Heart left ventricle (tissue), 16 donors: ENCODE data around the gene SGSM2. TPM values are rescaled to one million over a fixed set of nuclear protein-coding genes. Genes with fewer than 3 reads are reported as not detected.
"Not testable (repeated sequence)": the region's sequence is repeated elsewhere in the genome, so short reads cannot be mapped to it uniquely, and the experiment has no call there.

Experiments used
- ATAC-seq, 4 donors: fragments of 200-7000 bp; cut with Tn5 transposase; one replicate each; pipeline ENCODE4 v1.9.1; 2020 to 2022; ENCODE audit warnings: moderate library complexity in 4 of 4, mild to moderate bottlenecking in 3 of 4, moderate number of reproducible peaks in 1 of 4
- DNase-seq, 5 donors: peaks; one replicate each; pipeline ENCODE4 v3.0.0-alpha.2; 2020
- H3K27ac ChIP-seq, 12 donors: fragments of 200-600 bp; sonication (generic) in 4 of 12; one replicate each; pipeline versions ENCODE4 v1.5.0 to v1.8.0; 2016 to 2022; ENCODE audit warnings: mild to moderate bottlenecking in 2 of 12
- H3K27me3 ChIP-seq, 9 donors: fragments of 200-600 bp; sonication (generic) in 2 of 9; one replicate each; pipeline versions ENCODE4 v1.5.1 to v1.8.0; 2016 to 2022; ENCODE audit warnings: mild to moderate bottlenecking in 3 of 9
- H3K36me3 ChIP-seq, 9 donors: fragments of 200-600 bp; sonication (generic) in 2 of 9; one replicate each; pipeline versions ENCODE4 v1.5.0 to v1.8.0; 2018 to 2022; ENCODE audit warnings: mild to moderate bottlenecking in 2 of 9
- H3K4me1 ChIP-seq, 12 donors: fragments of 200-600 bp; sonication (generic) in 4 of 12; one replicate each; pipeline versions ENCODE4 v1.5.0 to v1.8.0; 2016 to 2022; ENCODE audit warnings: mild to moderate bottlenecking in 3 of 12
- H3K4me3 ChIP-seq, 12 donors: fragments of 200-600 bp; sonication (generic) in 4 of 12; one replicate each; pipeline versions ENCODE4 v1.5.0 to v1.8.0; 2017 to 2022; ENCODE audit warnings: mild to moderate bottlenecking in 9 of 12, moderate library complexity in 4 of 12
- H3K9me3 ChIP-seq, 12 donors: fragments of 200-600 bp; sonication (generic) in 4 of 12; one replicate each; pipeline versions ENCODE4 v1.5.0 to v1.8.0; 2016 to 2022; ENCODE audit warnings: mild to moderate bottlenecking in 1 of 12
- POLR2A ChIP-seq, 2 donors: fragments of 450-650 bp; IDR thresholded peaks; one replicate each; pipeline ENCODE4 v1.6.1; 2017; ENCODE audit warnings: antibody characterized with exemption in 2 of 2, mild to moderate bottlenecking in 2 of 2, moderate library complexity in 2 of 2
- WGBS, 4 donors: extraction: QIAGEN DNeasy Blood & Tissue Kit in 2 of 4; methylation state at CpG; one replicate each; pipeline versions ENCODE4 v1.1.5 to v1.1.7; 2013 to 2018; 5-methylcytosine and 5-hydroxymethylcytosine counted together
- intact Hi-C, 10 donors: fragments of 100-400 bp; cut with DNase I; formaldehyde crosslinking; loops; one replicate each; pipeline versions ENCODE4 v1.11.1 to v1.14.2; 2022
- polyA plus RNA-seq, 2 donors: library from polyadenylated mRNA; stranded (reverse); fragments of 200-250 nt; gene quantifications; one replicate each; pipeline ENCODE4 v1.2.3, GENCODE V29; 2013
- total RNA-seq, 9 donors: library from RNA; depleted of rRNA in 2 of 9; stranded (reverse); fragments of >200 nt in 2 of 9; fragmentation: NEBNext Ultra II Directional in 3 of 9; extraction: Animal tissue kit (Norgen Biotek cat#: 25700) in 3 of 9; gene quantifications; one replicate each; pipeline versions ENCODE4 v1.1.0 to v1.2.4, GENCODE V29; 2016 to 2023
- TF ChIP-seq, protein P1 (sequence below), 12 donors: fragments of 200-600 bp; sonication (generic) in 4 of 12; IDR thresholded peaks; one replicate each; pipeline versions ENCODE4 v1.5.0 to v1.8.0; 2018 to 2022; ENCODE audit warnings: antibody characterized with exemption in 12 of 12, mild to moderate bottlenecking in 5 of 12
- donor health status: ischemic (EF 13 %, LVEDD 7.1; RV severe dilation, severe dysfunction).
- donor health status: healthy with polysubstance abuse.
- donor health status: DM: no; HTN: yes; CAD: no.
- donor health status: DM: no; HTN: no; CAD: no.
- donor health status: ischemic (EF 25% LVEDD 6.9; RV normal size, moderate dysfunction).
- donor health status: ischemic (EF 25% LVEDD 5.7; RV mildly dilated, moderate dysfunction).
- donor health status: healthy.
- donor health status: DM: yes; HTN: yes; CAD: no.
- donor health status: ischemic (EF 35%, LVEDD 5.7; RV mildly dilated, moderate dysfunction).
- donor health status: nonischemic (EF 11% LVEDD 7.7; RV severe dilation, severe dysfunction).
- donor health status: DM: yes; HTN: yes; CAD: no.
- donor health status: PGD.
- donor health status: ischemic (EF 29% LVEDD 5.4; RV normal size, mild dysfunction).
- donor health status: nonischemic (EF 23%, LVEDD 6.1; RV moderate dilation, normal function).

SGSM2 gene
- total and polyA plus RNA-seq, 11 donors, result 17.0 to 35.1 (median 22.3) TPM

DNA sequence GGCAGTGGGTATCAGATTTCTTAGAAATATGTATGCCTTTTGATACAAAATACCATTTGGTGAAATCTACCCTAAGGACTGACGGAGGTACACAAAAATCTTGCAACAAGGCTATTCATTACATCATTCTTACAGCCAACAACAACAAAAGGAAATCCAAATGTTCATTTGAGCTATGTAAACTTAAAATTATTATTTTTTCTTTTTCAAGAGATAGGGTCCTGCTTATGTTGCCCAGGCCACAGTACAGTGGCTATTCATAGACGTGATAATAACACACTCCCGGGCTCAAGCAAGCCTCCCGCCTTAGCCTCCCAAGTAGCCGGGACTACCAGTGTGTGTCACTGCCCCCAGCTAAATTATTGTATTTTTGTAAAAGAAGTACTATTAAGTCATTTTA is 24.6 kb upstream of the SGSM2 start:
- no peak for DNase-seq
- TF ChIP-seq, protein P1, sequence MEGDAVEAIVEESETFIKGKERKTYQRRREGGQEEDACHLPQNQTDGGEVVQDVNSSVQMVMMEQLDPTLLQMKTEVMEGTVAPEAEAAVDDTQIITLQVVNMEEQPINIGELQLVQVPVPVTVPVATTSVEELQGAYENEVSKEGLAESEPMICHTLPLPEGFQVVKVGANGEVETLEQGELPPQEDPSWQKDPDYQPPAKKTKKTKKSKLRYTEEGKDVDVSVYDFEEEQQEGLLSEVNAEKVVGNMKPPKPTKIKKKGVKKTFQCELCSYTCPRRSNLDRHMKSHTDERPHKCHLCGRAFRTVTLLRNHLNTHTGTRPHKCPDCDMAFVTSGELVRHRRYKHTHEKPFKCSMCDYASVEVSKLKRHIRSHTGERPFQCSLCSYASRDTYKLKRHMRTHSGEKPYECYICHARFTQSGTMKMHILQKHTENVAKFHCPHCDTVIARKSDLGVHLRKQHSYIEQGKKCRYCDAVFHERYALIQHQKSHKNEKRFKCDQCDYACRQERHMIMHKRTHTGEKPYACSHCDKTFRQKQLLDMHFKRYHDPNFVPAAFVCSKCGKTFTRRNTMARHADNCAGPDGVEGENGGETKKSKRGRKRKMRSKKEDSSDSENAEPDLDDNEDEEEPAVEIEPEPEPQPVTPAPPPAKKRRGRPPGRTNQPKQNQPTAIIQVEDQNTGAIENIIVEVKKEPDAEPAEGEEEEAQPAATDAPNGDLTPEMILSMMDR (IDR thresholded peaks at IDR 0.05), result no peak
- no peak for TF ChIP-seq POLR2A (IDR thresholded peaks at IDR 0.05)
- 74 to 87% (median 81%) methylated on average over 5 of the region's 5 CpGs for WGBS, 4 donors
- Histone ChIP-seq H3K27me3 (no peaks in the 10 kb centered on the region), H3K9me3 (no peaks in the 10 kb centered on the region), H3K36me3 (peaks cover 0 to 4% (median 0%) of the 10 kb centered on the region in 9 donors), H3K4me3 (no peak overlapping the region), H3K4me1 (peaks cover 0 to 5% (median 0%) of the 10 kb centered on the region in 12 donors), H3K27ac (no peak overlapping the region)
- ATAC-seq, result no peak
- intact Hi-C loops, result no loop called here

DNA sequence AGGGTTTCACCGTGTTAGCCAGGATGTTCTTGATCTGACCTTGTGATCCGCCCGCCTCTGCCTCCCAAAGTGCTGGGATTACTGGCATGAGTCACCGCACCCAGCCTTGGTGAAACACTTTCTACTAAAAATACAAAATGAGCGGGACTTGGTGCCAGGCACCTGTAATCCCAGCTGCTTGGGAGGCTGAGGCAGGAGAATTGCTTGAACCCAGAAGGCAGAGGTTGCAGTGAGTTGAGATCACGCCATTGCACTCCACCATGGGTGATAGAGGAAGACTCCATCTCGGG is 20.4 kb upstream of the SGSM2 start:
- 86 to 93% (median 89%) methylated on average over 7 of the region's 7 CpGs for WGBS, 4 donors

DNA sequence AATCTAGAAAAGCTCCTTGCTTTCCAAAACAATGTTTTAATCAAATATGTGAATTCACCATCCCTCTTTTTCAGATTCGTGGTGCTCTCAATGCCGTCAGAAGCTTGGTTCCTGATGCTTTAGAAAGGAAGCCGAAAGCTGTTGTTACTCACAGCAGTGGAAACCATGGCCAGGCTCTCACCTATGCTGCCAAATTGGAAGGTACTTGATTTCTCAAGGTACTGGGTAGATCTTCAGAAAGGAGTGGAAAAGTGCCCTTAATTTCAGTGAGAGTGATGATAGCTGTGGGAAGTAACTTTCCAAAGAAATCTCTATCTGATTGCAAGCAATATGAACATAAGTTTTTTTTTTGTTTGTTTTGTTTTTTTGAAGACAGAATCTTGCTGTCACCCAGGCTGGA is 19.5 kb upstream of the SGSM2 start:
- peaks cover 0 to 42% (median 24%) of the 10 kb centered on the region in 9 donors for H3K36me3 ChIP-seq
- DNase-seq (no peak), ATAC-seq (no peak)
- H3K9me3 ChIP-seq, result no peaks in the 10 kb centered on the region
- no peak overlapping the region for H3K4me3 ChIP-seq
- TF ChIP-seq, protein P1 (IDR thresholded peaks at IDR 0.05), result no peak
- TF ChIP-seq POLR2A (IDR thresholded peaks at IDR 0.05), result no peak
- intact Hi-C loops, result no loop called here
- H3K27ac ChIP-seq, result no peak overlapping the region
- H3K27me3 ChIP-seq, result no peaks in the 10 kb centered on the region
- H3K4me1 ChIP-seq, result no peaks in the 10 kb centered on the region
- WGBS, 4 donors, result 92 to 96% (median 94%) methylated on average over 3 of the region's 3 CpGs

More for the DNA sequence above, 20.4 kb upstream of the SGSM2 start:
- H3K27ac ChIP-seq, ATAC-seq, intact Hi-C loops, H3K27me3 ChIP-seq, H3K9me3 ChIP-seq, H3K4me3 ChIP-seq, DNase-seq, H3K4me1 ChIP-seq: not testable (repeated sequence)
- H3K36me3 ChIP-seq, result peaks cover 0 to 32% (median 15%) of the 10 kb centered on the region in 9 donors

DNA sequence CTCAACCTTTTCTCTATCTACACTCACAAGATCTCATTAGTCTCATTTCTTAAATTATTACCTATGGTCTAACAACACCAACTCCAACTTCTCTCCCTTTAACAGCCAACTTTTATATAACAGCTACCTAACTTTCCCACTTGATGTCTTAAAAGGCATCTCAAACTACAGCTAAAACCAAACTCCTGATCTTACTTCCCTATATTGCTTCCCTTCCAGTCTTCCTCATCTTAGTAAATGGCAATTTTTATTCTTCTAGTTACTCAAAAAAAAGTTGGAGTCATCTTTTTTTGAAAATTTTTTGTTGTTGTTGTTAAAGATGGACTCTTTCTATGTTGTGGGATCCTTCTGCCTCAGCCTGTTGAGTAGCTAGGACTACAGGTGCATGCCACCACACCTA is 18.2 kb upstream of the SGSM2 start:
- intact Hi-C loops, result no loop called here
- no peak for ATAC-seq
- H3K36me3 ChIP-seq, result peaks cover 0 to 54% (median 37%) of the 10 kb centered on the region in 9 donors
- H3K27me3 ChIP-seq, result no peaks in the 10 kb centered on the region
- no peak for TF ChIP-seq POLR2A (IDR thresholded peaks at IDR 0.05)
- TF ChIP-seq, protein P1 (IDR thresholded peaks at IDR 0.05), result no peak
- no peak for DNase-seq
- no peaks in the 10 kb centered on the region for H3K4me1 ChIP-seq
- no peak overlapping the region for H3K27ac ChIP-seq
- H3K9me3 ChIP-seq, result no peaks in the 10 kb centered on the region
- no peak overlapping the region for H3K4me3 ChIP-seq

DNA sequence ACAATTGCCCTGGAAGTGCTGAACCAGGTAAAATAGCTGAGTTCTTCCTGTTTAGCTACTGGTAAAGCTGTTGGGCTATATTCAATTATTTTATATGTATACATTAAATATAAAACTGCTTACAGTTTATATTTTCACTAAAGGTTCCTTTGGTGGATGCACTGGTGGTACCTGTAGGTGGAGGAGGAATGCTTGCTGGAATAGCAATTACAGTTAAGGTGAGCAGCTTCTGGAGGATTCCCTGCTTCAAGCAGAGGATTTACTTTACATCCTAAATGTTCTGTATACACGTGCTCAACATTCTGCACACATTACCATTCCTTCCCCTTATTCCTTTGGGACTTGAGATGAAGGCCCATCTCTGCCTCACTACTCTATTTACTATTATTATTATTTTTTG is 15.9 kb upstream of the SGSM2 start:
- Histone ChIP-seq H3K9me3 (no peaks in the 10 kb centered on the region), H3K27ac (no peak overlapping the region), H3K4me1 (no peaks in the 10 kb centered on the region), H3K4me3 (no peak overlapping the region), H3K36me3 (peaks cover 0 to 76% (median 60%) of the 10 kb centered on the region in 9 donors), H3K27me3 (no peaks in the 10 kb centered on the region)
- TF ChIP-seq POLR2A (IDR thresholded peaks at IDR 0.05), result no peak
- TF ChIP-seq, protein P1 (IDR thresholded peaks at IDR 0.05), result no peak
- ATAC-seq (no peak), DNase-seq (no peak)
- intact Hi-C loops, result no loop called here
- 54 to 68% (median 61%) methylated on average over 1 of the region's 1 CpG for WGBS, 4 donors
